GM21529 (cell line): ENCODE data around the gene DLGAP1.

ENCODE experiments used
- ATAC-seq: cut with Tn5 transposase; IDR thresholded peaks from one replicate; pipeline ENCODE4 v1.9.1; 2021; ENCODE audit not compliant: unreplicated experiment

DLGAP1 gene

DNA sequence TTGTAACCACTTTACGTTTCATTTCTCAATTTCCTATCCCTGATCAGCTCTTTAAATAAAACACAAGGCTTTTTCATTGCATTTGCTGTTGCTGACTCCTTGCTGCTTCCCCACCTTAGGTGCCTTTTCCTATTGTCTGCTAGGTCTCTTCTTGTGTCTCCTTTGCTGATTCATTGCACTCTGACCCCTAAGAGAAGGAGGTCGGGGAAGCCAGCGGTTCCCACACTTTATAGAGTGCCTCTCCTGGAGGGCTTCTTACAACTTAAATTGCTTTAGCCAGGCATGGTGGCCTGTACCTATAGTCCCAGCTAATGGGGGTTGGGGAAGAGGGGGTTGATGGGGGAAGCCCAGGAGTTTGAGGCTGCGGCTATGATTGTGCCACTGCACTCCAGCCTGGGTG lies 495.0 kb downstream of the DLGAP1 start:
- ATAC-seq: no peak

DNA sequence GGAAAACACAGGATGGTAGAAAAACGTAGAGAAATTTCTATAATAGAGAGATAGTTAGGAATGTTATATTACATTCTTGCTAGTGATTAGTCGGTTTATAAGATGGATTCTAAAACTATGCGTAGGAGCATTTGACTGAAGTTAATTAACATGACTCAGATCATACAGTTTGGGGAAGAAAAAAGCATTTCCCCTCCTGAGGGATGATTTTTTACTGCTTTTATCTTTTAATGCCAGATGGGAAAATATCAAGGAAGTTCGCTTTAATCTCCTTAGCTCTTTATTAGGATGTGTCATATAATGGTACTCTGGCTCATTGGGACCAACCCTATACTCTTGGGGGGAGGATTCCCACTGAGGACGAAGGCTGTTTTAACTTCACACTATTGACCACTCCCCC lies 503.1 kb downstream of the DLGAP1 start:
- no peak for ATAC-seq

DNA sequence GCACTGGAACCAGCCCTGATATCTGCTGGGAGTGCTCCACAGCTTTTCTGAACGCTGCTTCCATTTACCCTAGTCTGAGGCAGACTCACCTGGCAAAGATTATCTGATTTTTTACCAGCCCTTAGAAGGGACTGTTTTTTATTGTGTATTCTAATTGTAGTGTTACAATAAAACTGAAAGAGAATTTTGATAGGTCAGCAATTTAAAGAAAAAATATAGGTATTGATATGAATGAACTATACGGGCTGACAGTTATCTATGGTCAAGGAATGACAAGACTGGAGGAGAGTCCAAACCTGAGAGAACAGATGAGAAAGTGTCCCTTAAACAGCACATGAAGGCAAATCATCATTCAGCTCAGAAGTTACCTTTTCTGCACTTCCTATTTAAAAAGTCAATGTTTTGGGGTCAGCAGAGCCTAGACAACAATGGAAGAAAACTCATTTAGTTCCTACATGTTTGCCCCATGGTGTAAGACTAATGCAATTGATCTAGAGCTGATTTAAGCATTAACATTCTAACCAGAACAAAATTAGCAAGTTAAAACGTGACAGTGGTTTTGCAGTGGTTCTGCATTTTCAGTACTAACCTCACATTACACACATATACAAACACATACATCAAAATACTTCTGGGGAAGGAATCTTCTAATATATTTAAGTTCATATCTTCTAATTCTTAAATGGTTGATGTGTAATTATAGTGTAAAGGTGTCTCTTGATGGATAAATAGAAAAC lies 504.3 kb downstream of the DLGAP1 start:
- no peak for ATAC-seq

DNA sequence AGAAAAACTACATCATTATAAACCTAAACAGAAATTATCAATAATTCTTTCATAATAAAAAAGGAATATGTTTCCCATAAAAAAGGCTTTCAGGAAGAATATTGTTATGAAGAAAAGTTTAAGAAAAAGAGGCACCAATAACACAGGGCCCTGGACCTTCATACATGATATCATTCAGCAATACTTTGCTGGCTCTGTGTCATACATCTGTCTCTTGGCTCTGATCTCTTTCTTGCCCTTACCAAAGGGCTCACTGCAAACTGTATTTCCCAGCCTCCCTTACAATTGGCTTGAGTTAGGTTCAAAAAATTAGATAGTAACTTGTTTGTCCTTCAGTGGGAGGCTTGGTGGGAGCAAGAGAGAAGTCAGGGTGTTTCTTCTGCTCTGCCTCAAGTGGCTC lies 506.1 kb downstream of the DLGAP1 start:
- no peak for ATAC-seq

DNA sequence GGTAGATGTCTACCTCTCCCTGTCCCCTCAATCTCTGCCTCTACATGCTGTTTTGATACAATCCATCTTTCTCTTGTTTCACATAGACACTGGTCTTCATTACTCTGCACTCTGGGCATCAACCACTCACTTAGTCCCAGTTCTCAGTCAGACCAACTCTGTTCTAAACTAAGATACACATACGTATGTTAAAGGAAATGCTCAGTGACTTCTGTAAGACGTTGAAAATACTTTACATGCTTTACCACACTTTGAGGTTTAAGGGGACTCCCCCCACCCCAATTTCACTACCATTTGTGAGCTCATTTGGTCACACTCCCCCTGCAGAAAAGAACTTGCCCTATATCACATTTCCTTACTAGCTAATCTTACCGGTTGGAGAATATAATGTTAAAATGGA lies 507.7 kb downstream of the DLGAP1 start:
- ATAC-seq: no peak

DNA sequence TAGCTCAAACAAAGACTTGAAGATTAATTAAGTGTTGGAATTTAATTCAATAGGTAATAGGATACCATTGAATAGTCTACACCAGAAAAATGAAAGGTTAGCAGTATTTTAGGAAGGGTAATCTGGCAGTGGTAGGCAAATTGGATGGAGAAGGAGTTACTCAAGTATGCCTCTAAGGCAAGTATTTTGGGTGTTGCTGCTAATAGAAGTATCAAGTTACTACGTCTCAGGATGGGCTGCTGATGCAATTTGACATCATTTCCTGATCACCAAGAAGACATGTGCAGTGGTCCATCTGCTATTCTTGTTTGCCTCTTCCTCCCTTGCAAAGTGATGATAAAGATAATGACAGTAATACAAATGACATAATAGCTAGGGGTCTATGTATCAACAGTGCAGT lies 519.8 kb downstream of the DLGAP1 start:
- no peak for ATAC-seq

DNA sequence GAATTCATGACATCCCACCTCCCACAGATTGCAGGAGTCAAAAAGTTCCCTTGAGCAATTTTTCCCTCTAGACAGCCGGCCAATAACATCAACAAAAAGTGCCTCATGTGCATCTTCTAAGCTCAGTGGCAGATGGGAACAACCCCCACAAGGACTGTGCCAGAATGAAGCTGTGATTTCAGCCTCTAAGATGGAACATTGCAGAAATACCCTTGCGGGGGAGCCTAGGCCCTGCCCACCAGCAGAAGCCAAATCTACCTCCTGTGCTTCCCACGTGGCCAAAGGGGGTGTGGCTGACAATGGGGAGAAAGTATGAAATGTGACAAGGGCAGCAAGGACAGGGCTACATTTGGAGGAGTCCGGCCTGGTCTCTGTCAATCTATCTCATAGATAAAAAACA lies 522.8 kb downstream of the DLGAP1 start:
- no peak for ATAC-seq

DNA sequence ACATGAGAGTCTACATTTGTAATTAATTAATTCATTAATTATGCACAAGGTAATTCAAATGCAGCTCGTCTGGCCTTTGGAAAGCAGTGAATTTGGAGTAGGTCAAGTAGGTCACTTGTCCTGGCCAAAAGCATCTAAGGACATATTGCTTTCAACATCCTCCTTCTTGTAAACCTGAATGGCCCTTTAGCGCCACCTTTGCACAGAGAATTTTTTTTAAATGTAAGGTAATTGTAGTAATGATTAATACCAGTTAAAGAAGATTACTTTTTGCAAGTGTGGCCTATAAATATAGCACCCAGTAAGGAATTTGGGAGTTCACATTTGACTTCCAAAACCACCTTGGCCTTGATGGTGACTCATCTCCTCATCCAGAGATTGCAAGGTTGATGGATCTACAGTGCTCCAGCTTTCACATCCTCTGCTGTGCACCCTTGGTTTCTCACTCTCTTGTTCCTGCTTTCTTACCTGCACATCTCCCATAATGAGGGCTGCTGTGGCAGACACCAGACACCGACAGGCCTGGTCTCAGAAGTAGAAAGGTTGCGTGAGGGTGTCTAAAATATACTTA lies 523.5 kb downstream of the DLGAP1 start:
- no peak for ATAC-seq

DNA sequence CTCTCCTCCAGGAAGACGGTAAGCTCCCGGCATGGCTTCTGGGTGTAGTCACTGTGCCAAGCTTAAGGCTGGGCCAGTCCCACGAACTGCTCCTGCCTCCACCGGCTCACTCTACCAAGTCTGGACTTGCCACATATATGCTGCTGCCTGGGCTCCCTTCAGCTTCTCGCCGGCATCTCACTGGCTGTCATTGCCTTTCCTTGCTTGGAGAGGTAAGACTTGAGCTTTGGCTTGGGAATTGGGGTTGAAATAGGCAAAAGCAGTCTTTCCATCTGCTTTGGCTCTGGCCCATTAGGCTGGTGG lies 524.1 kb downstream of the DLGAP1 start:
- no peak for ATAC-seq

DNA sequence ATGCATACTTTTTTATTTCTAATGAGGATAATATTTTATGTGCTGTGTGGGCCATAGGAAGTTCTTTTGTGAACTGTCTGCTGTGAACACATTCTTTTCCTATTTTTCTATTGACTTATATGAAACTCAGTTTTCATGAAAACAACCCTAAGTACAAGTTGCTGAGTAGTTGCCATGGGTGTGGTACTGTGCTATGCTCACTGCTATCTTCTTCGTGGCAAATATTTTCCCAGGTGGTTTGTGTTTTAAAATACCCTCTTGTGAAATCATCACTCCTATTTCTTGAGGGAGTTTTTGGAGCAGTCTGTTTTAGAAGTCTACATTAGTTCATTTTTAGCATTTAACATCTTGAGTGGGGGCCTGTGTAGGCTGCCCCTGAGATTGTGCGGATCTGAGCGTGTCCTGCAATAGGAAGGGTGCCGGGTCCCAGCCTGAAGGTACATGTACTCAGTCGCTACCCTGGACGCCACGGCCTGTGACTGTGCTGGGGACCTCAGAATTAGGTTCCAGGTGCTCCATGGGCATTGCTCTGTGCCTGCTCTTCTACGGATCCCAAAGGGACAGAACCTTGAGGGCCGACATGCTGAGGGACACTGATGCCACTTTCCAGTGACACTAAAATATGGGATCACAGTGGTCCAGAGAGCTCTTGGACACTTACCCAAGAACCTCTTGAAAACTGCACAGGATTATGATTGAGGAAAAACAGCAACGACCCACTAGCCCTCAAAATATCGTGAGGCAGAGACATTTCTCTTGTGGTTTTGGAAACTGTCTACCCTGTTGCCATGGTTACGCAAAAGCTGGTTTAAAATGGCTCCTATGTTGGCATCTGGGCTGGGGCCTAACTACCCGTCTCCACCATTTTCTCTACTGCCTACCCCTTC lies 524.7 kb downstream of the DLGAP1 start:
- ATAC-seq: no peak

DNA sequence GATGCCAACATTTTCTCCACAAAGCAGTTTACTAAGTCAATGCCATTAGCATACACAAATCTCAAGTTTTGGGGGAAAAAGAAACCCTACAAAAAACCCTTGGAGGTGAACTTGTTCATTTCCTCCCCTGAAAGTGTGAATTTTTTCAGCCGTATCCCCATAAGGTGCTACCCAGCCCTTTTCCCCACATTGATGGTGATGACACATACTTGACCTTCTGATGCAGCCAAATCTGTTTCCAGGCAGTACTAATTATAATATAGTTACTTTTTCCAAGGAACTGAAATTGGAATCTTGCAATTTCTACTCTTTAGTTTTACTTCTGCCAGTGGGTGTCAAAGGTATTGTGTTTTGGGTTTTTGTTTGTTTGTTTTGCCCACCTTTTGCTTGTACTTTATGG lies 530.7 kb downstream of the DLGAP1 start:
- ATAC-seq: no peak

DNA sequence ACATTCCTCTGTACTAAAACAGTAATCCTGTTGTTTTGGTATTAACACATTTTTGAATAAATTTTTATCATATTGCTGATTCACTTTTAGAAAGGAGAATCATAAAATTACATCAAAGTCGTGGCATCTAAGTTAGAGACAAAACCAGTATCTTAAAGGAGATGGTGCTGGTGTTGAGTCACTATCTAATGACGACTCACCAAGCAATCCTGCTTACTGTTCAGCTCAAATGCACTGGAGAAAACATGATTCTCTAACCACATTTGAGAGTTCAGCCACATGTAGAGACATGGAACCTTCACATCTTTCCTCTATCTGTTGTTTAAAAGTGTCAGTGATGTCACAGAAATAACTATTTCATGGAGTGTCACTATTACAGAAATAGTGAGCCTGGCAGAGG lies 531.4 kb downstream of the DLGAP1 start:
- no peak for ATAC-seq

DNA sequence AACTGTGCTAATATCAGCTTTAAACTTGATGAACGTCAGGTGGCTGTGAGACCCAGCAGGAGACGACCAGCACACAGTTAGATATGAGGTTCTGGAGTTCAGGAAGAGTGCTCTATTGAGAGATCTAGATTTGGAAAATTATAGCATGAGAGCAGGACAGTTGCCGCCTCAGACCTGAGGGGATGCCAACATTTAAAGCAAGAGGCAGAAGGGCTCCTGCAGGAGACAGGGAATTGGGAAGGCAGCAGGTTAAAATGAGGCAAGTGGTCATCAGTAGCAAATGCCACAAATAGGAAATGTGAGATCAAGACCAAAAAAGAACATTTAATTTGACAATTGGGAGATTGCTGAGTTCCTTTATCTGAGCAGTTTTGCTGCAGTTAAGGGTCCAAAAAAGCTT lies 533.3 kb downstream of the DLGAP1 start:
- ATAC-seq: no peak

DNA sequence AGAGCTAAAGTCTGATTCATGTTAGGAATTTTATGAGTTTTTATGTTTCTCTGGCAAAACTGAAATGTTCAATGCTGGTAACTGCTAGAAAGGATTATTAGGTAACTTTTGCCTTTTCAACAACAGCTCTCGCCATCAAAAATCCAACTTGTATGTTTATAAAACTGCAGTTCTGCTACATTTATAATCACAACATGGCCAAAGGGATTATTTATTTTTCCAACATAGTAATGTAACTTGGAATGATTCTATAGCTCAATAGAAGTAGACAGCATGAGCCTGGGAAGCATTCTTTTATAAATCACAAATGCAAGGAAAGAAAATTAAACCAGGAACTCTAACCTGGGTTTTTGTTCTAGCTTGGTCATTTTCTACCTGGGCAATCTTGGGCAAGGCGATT lies 534.3 kb downstream of the DLGAP1 start:
- no peak for ATAC-seq

DNA sequence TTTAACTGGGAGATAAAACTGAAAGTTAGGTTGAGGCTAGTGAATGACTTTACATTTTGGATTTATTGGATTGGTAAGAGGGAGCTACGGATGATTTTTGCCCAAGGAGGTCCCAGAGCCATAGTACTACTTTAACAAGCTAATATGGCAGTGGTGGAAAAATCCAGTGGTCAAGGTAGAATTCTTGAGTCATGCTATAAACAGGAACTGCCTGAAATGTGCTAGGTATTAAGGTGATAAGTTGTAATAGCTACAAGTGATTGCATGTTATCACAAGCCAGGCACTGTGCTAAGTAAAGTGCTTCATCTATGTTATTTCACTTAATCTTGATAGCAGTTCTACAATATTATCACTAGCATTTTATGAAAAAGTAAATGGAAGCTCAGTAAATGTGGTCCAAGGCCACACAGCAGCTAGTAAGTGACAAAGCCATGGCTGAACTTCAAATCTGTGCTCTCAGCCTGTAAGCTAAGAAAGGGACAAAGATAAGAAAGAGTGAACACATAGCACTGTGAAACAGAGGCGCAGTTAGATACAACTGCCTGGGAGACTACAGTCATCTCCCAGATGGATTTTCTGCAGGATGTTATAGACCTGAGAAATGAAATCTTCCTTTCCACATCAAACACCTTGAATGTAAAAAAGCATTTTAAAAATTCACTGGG lies 535.6 kb downstream of the DLGAP1 start:
- ATAC-seq: no peak

DNA sequence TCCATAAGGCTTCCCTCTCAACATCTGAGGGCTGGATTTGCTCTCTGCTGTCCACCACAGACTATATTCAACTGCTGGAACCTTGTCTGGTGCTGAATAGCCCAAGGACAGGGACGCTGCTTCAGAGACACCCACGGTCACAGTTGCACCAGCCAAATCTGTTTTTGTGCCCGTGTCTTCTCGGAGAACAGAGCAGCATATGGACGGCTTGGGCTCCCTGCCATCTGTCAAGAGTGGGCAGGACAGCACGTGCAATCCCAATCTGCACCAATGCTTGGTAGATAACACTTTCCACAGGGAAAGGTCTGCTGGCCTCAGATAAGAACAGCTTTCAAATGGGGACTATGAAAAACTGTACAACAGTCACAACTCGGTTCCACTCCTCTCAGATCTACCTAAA lies 539.0 kb downstream of the DLGAP1 start:
- ATAC-seq: no peak

DNA sequence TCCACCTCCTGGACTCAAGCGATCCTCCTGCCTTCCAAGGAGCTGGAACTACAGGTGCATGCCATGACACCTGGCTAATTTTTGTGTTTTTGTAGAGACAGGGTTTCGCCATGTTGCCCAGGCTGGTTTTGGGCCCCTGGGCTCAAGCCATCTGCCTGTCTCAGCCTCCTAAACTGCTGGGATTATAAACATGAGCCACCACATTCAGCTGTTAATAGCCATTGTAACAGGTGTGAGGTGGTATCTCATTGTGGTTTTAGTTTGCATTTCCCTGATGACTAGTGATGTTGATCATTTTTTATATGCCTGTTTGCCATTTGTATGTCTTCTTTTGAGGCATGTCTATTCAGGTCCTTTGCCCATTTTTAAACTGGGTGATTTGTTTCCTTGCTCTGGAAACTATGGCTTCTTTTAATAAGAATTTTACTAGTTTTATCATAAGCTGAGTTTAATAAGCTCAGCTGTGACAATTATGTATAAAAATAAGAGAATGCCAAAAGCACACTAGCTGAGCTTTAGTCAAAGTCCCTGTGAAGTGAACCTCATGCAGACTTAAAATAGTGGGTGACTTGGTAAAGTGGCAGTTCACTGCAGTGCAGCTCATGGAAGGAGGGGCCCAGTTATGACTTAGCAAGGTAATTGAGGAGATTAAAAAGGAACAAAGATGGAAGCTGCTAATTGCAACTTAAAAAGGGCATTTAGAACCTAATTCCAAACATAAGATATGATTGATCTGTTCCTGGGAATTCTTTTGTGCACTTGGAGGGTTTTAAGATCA lies 540.1 kb downstream of the DLGAP1 start:
- ATAC-seq: no peak

DNA sequence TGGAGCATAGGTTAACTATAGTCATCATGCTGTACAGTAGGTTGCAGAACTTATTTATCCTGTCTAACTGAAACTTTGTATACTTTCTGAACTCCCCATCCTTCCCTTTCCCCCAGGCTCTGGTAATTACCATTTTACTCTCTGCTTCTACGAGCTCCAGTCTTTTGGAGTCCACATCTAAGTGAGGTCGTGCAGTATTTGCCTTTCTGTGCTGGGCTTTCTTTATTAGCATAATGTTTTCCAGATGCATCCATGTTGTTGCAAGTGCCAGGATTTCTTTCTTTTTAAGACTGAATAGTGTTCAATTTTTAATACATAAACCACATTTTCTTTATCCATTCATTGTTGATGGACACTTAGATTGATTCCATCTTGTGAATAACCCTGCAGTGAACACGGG lies 541.0 kb downstream of the DLGAP1 start:
- ATAC-seq: no peak

DNA sequence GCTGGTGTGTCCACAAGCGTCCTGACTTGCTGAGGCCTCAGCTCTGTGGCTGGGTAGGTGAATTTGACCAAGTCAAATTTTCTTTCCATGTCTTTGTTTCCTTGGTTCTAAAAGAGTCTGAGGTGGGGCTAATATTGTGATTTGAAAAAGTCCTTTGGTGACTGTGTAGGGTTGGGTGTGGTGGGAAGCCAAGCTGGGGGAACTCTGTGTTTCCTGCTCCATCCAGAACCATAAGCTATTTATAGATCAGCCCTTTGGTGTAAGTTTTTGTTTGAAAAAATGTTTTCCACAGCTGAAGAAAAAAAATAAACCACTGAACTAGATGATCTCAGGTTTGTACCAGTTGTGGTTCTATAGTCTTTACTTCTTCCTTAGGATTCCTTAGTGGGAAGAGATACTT lies 542.4 kb downstream of the DLGAP1 start:
- no peak for ATAC-seq

DNA sequence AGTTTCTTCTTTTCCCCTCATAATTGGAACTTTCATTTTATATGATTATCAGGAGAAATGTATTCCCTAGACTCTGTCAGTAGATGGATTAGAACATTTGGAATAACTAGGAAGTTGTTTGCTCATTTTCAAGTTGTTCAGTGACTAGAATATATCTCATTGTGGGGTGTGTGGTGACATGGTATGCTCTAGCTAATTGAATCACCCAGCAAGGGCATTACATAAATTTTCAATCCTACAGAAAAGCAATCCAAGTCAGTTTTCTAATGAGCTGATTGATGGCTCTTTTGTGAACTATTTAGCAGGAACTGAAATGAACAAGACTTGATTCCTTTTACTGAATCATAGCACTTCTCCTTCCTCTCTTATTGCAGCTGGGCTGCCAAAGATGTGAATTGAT lies 543.7 kb downstream of the DLGAP1 start:
- ATAC-seq: no peak

DNA sequence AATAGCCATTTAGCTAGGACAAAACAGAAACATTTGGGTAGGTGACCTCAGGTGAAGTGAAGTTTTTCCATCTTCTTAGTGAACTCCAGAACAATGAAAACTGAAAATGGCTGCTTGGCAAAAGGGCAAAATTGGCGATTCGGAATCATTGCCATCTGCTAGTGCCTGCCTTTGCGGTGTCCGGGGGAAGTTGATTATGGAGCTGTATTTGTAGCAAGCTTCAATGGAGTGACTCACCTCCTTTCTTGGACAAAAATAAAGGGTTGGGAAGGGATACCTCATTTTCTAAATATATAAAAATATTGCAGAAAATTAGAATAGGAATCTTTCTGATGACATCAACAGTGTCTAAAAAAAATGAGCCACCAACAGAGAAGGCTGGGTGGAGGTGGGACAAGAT lies 544.6 kb downstream of the DLGAP1 start:
- ATAC-seq: no peak
